ENCODE measurements around the gene APBB2.

The APBB2 gene

DNA sequence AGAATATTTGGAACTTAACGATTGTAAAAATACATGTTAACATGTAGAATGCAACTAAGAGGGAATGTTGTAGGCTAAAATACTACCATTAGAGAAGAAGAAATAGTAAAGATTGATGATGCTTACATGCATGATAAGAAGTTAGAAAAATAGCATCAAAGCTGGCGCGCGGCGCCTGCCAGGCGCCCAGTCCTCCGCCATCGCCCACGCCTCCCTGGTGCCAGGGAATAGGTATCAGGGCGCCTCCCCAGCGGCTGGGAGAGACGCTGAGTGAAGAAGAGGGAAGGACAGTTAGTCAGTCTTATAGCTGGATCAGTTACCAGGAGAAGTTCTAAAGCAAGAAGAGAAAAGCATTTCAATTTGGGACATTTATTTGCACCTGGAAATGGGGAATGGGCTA is 428.6 kb downstream of the APBB2 start:
- DNase-seq (ENCODE audit: low read depth in 1 of 2, low spot score in 1 of 2) = no peak

DNA sequence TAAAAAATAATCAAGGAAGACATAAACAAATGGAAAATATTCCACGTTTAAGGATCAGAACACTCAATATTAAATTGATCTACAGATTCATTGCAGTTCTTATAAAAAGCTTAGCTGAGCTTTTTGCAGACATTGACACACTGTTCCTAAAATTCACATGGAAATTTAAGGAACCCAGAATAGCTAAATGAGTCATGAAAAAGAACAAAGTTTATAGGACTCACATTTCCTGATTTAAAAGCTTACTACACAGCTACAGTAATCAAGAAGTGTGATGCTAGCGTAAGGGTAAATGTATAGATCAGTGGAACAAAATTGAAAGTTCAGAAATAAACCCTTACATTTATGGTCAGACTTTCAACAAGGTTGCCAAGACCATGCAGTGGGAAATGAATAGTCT is 431.5 kb downstream of the APBB2 start:
- DNase-seq (ENCODE audit: low read depth in 1 of 2, low spot score in 1 of 2) = no peak

GRCh38 chr4:40778090-40778489 is 436.3 kb downstream of the APBB2 start:
- DNase-seq (ENCODE audit: low read depth in 1 of 2, low spot score in 1 of 2) = no peak

DNA sequence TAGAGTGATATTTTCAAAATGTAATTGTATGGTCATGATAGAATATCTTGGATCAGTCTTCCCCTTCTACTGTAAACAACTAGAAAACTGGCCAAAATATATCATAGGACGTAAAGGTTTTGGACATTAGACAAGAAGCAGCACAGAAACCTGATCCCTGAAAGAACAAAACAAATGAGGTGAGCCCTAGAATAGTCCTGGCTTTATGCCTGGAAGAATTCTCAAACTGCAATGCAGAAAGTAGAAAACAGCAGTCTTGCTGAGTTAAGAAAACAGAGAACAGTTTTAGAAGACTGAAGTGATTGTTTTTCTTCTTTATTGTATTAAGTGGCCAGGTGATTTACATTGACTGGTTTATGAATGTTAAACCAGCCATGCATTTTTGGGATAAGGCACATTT is 445.1 kb downstream of the APBB2 start:
- no peak for DNase-seq (ENCODE audit: low read depth in 1 of 2, low spot score in 1 of 2)

GRCh38 chr4:40763228-40763716 is 451.1 kb downstream of the APBB2 start:
- no peak for DNase-seq (ENCODE audit: low read depth in 1 of 2, low spot score in 1 of 2)
